NCI-H1092 treated with DMSO at 0.1 percent for 48 hours (cell line): ENCODE results near the gene TBL1XR1.
"Not testable (repeated sequence)": the region's sequence is repeated elsewhere in the genome, so short reads cannot be mapped to it uniquely, and the experiment has no call there.

Experiments
- DNase-seq: peaks from one replicate; lab custom pipeline; 2025; lab: John Stamatoyannopoulos, UW

Gene TBL1XR1

GRCh38 chr3:177141899-177142646 lies 55.2 kb downstream of the TBL1XR1 start:
- DNase-seq: no peak

- DNase-seq: no peak
These were observed 55.8 kb downstream of the TBL1XR1 start for GRCh38 chr3:177141471-177141870.

GRCh38 chr3:177139220-177139619 lies 58.1 kb downstream of the TBL1XR1 start:
- DNase-seq: not testable (repeated sequence)

- DNase-seq: no peak
These were observed 59.2 kb downstream of the TBL1XR1 start for GRCh38 chr3:177137774-177138705.

- DNase-seq: no peak
These were observed 60.5 kb downstream of the TBL1XR1 start for GRCh38 chr3:177136741-177137140.

GRCh38 chr3:177135841-177136492 lies 61.3 kb downstream of the TBL1XR1 start:
- no peak for DNase-seq

- no peak for DNase-seq
These were observed 62.5 kb downstream of the TBL1XR1 start for GRCh38 chr3:177134816-177135210.

- DNase-seq: no peak
These were observed 63.1 kb downstream of the TBL1XR1 start for GRCh38 chr3:177133860-177134815.

GRCh38 chr3:177131927-177132636 lies 65.2 kb downstream of the TBL1XR1 start:
- no peak for DNase-seq

- no peak for DNase-seq
These were observed 70.3 kb downstream of the TBL1XR1 start for GRCh38 chr3:177127008-177127407.

GRCh38 chr3:177126015-177126773 lies 71.1 kb downstream of the TBL1XR1 start:
- DNase-seq: no peak

GRCh38 chr3:177124882-177125281 lies 72.4 kb downstream of the TBL1XR1 start:
- DNase-seq: no peak

GRCh38 chr3:177123822-177124221 lies 73.5 kb downstream of the TBL1XR1 start:
- no peak for DNase-seq

GRCh38 chr3:177122183-177122856 lies 75.0 kb downstream of the TBL1XR1 start:
- DNase-seq: no peak

- DNase-seq: no peak
These were observed 77.5 kb downstream of the TBL1XR1 start for GRCh38 chr3:177119829-177120228.

GRCh38 chr3:177114253-177114652 lies 83.0 kb downstream of the TBL1XR1 start:
- no peak for DNase-seq

- DNase-seq: no peak
These were observed 85.7 kb downstream of the TBL1XR1 start for GRCh38 chr3:177111541-177111949.

GRCh38 chr3:177110895-177111294 lies 86.4 kb downstream of the TBL1XR1 start:
- DNase-seq: no peak

- DNase-seq: no peak
These were observed 86.9 kb downstream of the TBL1XR1 start for GRCh38 chr3:177110386-177110785.
